ENCODE results near the gene NUP210L.
"Not testable (repeated sequence)": the region's sequence is repeated elsewhere in the genome, so short reads cannot be mapped to it uniquely, and the experiment has no call there.

NUP210L gene

DNA sequence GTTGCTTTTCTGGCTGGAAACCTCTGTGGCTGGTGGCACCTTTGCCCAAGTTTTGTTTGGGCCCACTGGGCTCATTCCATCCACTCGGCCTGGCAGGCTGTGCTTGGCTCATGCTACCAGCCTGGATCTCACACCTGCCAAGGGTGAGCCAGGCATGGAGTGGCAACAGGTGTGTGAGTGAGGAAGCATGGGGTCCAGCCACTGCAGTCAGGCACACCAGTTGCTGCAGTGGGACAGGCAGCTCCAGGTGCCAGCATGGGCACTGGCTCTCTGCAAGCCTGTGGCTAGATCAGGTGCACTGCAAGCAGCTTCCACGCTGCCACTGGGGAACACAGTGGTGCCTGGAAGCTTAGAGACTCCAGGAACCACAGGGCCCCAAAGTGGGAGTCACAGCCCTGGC is 57.0 kb downstream of the NUP210L start:
- DNase-seq (ENCODE audit: low spot score) = no peak

DNA sequence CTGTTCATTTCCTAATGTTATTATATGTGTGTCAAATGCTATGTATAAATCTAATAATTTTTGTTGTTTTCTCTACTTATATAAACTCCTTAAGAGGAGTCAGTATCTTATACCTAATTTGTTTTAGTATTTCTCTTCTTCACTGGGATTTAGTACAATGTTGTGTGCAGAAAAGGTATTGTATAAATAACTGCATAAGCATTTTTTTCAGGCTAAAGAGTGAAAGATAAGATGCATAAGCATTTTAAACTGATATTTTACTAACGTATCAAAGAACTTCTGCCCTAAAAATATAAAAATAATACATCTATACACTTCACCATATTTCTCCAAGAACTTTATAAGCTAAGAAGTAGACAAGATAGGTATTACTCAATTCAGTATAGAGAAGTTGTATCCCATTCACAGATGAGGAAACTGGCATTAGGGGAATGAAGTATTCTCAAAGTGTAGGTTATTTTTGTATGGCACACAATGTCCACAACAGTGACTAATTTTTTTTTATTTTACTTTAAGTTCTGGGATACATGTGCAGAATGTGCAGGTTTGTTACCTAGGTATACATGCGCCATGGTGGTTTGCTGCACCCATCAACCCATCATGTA is 59.3 kb downstream of the NUP210L start:
- DNase-seq (ENCODE audit: low spot score) = no peak

- no peak for DNase-seq (ENCODE audit: low spot score)
These were observed 60.5 kb downstream of the NUP210L start for GRCh38 chr1:154094411-154094810.

GRCh38 chr1:154093699-154094098 is 61.2 kb downstream of the NUP210L start:
- no peak for DNase-seq (ENCODE audit: low spot score)

GRCh38 chr1:154091706-154092105 is 63.2 kb downstream of the NUP210L start:
- DNase-seq (ENCODE audit: low spot score) = no peak

- DNase-seq (ENCODE audit: low spot score) = no peak
These were observed 67.3 kb downstream of the NUP210L start for GRCh38 chr1:154087574-154087973.

DNA sequence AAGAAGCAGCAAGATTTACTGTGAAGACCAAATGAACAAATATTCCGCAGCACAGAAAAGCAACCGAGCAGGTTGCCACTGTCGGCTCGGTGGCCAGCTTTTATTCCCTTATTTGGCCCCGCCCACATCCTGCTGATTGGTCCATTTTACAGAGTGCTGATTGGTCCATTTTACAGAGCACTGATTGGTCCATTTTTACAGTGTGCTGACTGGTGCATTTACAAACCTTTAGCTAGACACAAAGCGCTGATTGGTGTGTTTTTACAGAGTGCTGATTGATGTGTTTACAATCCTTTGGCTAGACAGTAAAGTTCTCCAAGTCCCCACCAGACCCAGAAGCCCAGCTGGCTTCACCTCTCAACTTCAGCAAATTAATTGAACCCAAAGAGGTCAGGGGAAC is 71.8 kb downstream of the NUP210L start:
- DNase-seq (ENCODE audit: low spot score) = not testable (repeated sequence)

DNA sequence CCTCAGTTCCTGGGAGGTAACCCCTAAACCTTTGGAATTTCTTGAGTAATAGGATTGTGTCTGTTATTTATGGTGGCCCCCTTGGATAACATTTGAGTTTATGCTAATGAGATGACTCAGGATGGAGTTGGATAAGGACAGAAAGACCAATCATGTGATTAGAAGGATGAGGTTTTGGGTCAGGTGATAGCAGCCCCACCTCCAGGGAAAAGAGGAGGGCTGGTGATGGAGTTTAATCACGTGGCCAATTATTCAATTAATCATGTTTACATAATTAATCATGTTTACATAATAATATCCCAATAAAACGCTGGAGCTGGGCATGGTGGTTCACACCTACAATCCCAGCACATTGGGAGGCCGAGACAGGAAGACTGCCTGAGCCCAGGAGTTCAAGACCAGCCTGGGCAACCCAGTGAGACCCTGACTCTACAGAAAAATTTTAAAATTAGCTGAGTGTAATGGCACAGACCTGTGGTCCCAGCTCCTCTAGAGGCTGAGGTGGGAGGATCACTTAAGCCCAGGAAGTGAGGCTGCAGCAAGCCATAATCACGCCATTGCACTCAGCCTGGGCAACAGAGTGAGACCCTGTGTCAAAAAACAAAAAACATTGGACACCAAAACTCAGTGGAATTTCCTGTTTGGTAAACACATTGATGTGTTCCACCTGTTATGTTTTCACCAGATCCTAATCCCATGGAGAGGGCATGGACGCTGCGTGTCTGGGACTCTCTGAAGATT is 73.3 kb downstream of the NUP210L start:
- no peak for DNase-seq (ENCODE audit: low spot score)

DNA sequence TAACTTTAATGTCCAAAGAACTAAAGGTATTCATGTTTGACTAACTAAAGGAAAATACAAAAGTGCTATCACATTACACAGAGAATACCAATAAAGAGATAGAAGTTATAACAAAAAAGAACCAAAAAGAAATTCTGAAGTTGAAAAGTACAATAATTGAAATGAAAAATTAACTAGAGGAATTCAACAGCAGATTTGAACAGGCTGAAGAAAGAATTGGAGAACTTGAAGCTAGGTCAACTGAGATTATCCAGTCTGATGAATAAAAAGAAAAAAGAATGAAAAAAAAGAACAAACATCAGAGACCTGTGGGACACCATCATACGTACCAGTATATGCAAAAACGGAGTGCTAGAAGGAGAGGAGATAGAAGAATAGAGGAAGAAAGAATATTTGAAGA is 78.5 kb downstream of the NUP210L start:
- DNase-seq (ENCODE audit: low spot score) = no peak

DNA sequence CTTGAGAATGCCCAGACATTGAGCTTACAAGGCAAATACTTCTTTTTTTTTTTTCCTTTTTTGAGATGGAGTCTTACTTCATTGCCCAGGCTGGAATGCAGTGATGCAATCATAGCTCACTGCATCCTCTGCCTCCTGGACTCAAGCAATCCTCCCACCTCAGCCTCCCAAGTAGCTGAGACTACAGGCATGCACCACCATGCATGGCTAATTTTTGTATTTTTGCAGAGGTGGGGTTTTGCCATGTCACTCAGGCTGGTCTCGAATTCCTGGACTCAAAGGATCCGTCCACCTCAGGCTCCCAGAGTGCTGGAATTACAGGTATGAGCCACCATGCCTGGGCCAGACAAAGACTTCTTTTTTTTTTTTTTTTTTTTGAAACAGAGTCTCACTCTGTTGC is 79.1 kb downstream of the NUP210L start:
- DNase-seq (ENCODE audit: low spot score) = no peak

DNA sequence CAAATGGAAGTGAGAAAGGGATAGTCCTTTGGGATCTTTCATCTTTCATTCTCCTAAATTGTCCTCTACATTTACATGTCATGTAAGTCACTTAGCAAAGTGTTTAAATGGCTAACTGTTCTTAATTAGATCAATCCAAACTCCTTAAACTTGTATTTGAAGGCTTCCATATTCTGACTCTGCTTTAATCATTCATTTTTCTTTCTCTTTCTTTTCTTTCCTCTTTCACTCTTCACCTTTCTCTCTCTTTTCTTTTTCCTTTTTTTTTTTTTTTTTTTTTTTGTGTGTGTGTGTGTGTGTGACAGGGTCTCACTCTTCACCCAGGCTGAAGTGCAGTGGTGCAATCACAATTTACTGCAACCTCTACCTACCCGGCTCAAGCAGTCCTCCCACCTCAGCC is 92.6 kb downstream of the NUP210L start:
- DNase-seq (ENCODE audit: low spot score) = no peak

- DNase-seq (ENCODE audit: low spot score) = not testable (repeated sequence)
These were observed 107.4 kb downstream of the NUP210L start for GRCh38 chr1:154047436-154047835.

GRCh38 chr1:154033697-154034096 is 121.2 kb downstream of the NUP210L start:
- not testable (repeated sequence) for DNase-seq (ENCODE audit: low spot score)

DNA sequence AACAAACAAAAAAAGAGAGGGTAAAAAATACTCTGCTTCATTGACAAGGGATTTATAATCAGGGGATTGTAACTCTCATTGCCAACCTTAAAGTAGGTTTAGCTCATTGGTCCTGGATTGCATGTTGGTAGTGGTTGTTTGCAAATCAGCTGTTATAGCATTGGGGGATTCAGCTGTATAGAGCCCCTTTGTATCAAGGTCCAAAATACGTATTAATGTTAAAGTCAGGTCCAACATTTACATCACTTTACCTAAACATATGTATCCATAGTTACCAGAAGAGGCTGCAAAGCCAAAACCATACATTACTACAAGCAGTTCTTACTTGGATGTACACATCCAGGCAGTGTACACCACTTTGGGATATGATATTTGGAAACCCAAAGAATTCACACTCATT is 134.9 kb downstream of the NUP210L start:
- no peak for DNase-seq (ENCODE audit: low spot score)

DNA sequence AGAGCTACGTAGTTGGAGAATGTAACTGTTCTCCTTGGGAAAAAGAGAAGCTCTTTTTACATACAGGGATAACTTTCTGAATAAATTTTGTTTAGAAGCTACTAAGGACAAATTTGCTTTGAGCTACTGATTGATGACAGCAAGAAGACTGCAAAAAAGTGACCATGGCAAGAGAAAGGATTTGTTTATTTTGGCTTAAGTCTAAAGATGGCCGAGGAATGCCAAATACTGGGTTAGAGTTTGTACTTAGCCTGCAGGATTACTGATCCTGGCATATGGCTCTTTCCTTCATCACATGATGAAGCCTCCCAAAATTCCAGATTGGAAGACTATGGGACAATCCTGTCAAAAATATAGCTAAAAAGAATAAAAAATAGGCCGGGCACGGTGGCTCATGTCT is 135.6 kb downstream of the NUP210L start:
- no peak for DNase-seq (ENCODE audit: low spot score)

- no peak for DNase-seq (ENCODE audit: low spot score)
These were observed 140.5 kb downstream of the NUP210L start for GRCh38 chr1:154014154-154014907.

- DNase-seq (ENCODE audit: low spot score) = not testable (repeated sequence)
These were observed 142.3 kb downstream of the NUP210L start for GRCh38 chr1:154012543-154012942.

DNA sequence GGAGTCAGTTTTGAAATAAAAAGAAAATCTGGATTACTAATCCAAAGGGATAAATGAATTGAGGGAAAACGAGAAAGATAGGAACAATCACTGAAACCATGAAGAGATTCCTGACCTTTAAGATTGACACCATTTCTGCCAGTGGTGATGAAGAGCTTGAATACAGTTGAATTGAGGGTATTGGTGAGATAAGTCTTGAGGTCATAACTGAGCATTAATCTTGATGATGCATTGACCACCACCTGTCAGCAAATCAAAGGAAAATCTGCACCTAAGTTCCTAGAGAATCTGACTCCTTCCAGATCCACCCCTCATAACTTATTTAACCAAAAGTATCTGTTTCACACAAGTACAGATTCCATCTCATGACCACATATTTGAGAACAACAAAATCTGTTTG is 142.7 kb downstream of the NUP210L start:
- no peak for DNase-seq (ENCODE audit: low spot score)

DNA sequence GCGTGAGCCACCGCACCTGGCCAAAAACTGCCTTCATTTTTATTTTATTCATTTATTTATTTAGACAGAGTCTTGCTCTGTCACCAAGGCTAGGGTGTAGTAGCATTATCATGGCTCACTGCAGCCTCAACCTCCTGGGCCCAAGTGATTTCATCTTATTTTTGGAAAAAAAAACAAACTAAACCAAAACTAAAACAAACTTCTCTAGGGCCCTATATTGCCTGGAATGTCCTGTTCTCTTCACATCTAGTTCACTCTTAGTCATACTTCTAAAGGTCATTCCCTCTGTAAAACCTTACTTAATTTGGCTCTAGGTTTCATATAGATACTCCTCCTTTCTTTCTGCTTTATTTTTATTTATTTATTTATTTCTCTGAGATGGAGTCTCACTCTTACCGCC is 148.7 kb downstream of the NUP210L start:
- DNase-seq (ENCODE audit: low spot score) = no peak

GRCh38 chr1:154000420-154000819 is 154.5 kb downstream of the NUP210L start:
- DNase-seq (ENCODE audit: low spot score) = no peak

GRCh38 chr1:153996882-153997281 is 158.0 kb downstream of the NUP210L start:
- DNase-seq (ENCODE audit: low spot score) = not testable (repeated sequence)

GRCh38 chr1:153995640-153996039 is 159.2 kb downstream of the NUP210L start:
- DNase-seq (ENCODE audit: low spot score) = no peak

GRCh38 chr1:153995202-153995601 is 159.7 kb downstream of the NUP210L start:
- DNase-seq (ENCODE audit: low spot score) = no peak
